CD8-positive, alpha-beta memory T cell (primary cell): ENCODE data around the gene KCNC4. TPM values are rescaled to one million over a fixed set of nuclear protein-coding genes. Genes with fewer than 3 reads are reported as not detected.

Experiments used
- CTCF ChIA-PET: fragments of 350-600 bp; sonication (Branson Sonifier 250); formaldehyde crosslinking; loops from one replicate; lab custom pipeline; 2021; ENCODE audit warnings: antibody characterized with exemption; lab: Charles Lee
- POLR2A ChIA-PET: fragments of 350-600 bp; sonication (Branson Sonifier 250); formaldehyde crosslinking; loops from one replicate; lab custom pipeline; 2021; ENCODE audit warnings: antibody characterized with exemption; lab: Charles Lee
- DNase-seq, 5 donors: peaks; one replicate each; pipeline versions ENCODE4 v3.0.0 to v3.0.0-alpha.2; 2020 to 2022; ENCODE audit warnings: mixed read lengths in 1 of 5
- H3K27ac ChIP-seq: one replicate; pipeline ENCODE4 v1.7.0; 2013; ENCODE audit warnings: low read depth, mild to moderate bottlenecking, low read length, moderate library complexity
- H3K27me3 ChIP-seq: 2 replicates; pipeline ENCODE4 v1.7.0; 2013; ENCODE audit warnings: low read length, mild to moderate bottlenecking; ENCODE audit not compliant: insufficient read depth, poor library complexity, severe bottlenecking
- H3K36me3 ChIP-seq: 2 replicates; pipeline ENCODE4 v1.7.0; 2013; ENCODE audit warnings: mild to moderate bottlenecking, low read length, moderate library complexity; ENCODE audit not compliant: insufficient read depth
- H3K4me1 ChIP-seq: 2 replicates; pipeline ENCODE4 v1.7.0; 2013; ENCODE audit warnings: mild to moderate bottlenecking, low read length, moderate library complexity; ENCODE audit not compliant: insufficient read depth
- H3K4me3 ChIP-seq: 2 replicates; pipeline ENCODE4 v1.7.0; 2013; ENCODE audit warnings: mild to moderate bottlenecking, low read length
- H3K9me3 ChIP-seq: 2 replicates; pipeline ENCODE4 v1.7.0; 2013; ENCODE audit warnings: mild to moderate bottlenecking, low read length
- H3K27ac Mint-ChIP-seq, 8 donors: one replicate each; pipeline ENCODE4 v1.8.0; 2020 to 2021; ENCODE audit warnings: mixed read lengths in 8 of 8, mild to moderate bottlenecking in 6 of 8, inconsistent platforms in 3 of 8, moderate library complexity in 3 of 8
- H3K27me3 Mint-ChIP-seq, 2 donors: one replicate each; pipeline ENCODE4 v1.8.0; 2020 to 2021; ENCODE audit warnings: mixed read lengths in 2 of 2, mild to moderate bottlenecking in 1 of 2, moderate library complexity in 1 of 2
- H3K36me3 Mint-ChIP-seq, 3 donors: one replicate each; pipeline ENCODE4 v1.8.0; 2020 to 2021; ENCODE audit warnings: mixed read lengths in 3 of 3, inconsistent platforms in 1 of 3, mild to moderate bottlenecking in 1 of 3
- H3K4me1 Mint-ChIP-seq, 3 donors: one replicate each; pipeline ENCODE4 v1.8.0; 2020 to 2021; ENCODE audit warnings: mixed read lengths in 3 of 3, inconsistent platforms in 1 of 3, mild to moderate bottlenecking in 1 of 3
- H3K4me3 Mint-ChIP-seq, 7 donors: one replicate each; pipeline ENCODE4 v1.8.0; 2020 to 2021; ENCODE audit warnings: mixed read lengths in 7 of 7, mild to moderate bottlenecking in 6 of 7, moderate library complexity in 4 of 7, inconsistent platforms in 2 of 7
- H3K9me3 Mint-ChIP-seq, 5 donors: one replicate each; pipeline ENCODE4 v1.8.0; 2020 to 2022; ENCODE audit warnings: mixed read lengths in 5 of 5, mild to moderate bottlenecking in 3 of 5, moderate library complexity in 2 of 5, inconsistent platforms in 1 of 5
- polyA plus RNA-seq: library from polyadenylated mRNA; unstranded; fragments of 300-500 nt; fragmentation: Illumina TruSeq; gene quantifications from one replicate; pipeline ENCODE4 v1.2.3, GENCODE V29; 2021
- total RNA-seq, 2 experiments: library from RNA; stranded (reverse); gene quantifications; one replicate each; pipeline ENCODE4 v1.2.3, GENCODE V29; 2021

Gene KCNC4
- total and polyA plus RNA-seq, 3 experiments from 2014 or later, result 2.0 to 8.4 (median 6.4) TPM

DNA sequence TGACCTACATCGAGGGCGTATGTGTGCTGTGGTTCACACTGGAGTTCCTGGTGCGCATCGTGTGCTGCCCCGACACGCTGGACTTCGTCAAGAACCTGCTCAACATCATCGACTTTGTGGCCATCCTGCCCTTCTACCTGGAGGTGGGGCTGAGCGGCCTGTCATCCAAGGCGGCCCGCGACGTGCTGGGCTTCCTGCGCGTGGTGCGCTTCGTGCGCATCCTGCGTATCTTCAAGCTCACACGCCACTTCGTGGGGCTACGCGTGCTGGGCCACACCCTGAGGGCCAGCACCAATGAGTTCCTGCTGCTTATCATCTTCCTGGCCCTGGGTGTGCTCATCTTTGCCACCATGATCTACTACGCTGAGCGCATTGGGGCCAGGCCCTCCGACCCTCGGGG, 13.0 kb downstream of the KCNC4 start:
- Histone ChIP-seq H3K9me3 (no peaks in the 10 kb centered on the region), H3K27ac (no peak overlapping the region), H3K27me3 (no peaks in the 10 kb centered on the region), H3K36me3 (no peaks in the 10 kb centered on the region), H3K4me3 (no peak overlapping the region), H3K4me1 (no peaks in the 10 kb centered on the region)
- no peak overlapping the region for H3K4me3 Mint-ChIP-seq
- peaks cover 0 to 17% (median 4%) of the 10 kb centered on the region in 3 donors for H3K36me3 Mint-ChIP-seq
- no peaks in the 10 kb centered on the region for H3K9me3 Mint-ChIP-seq
- no peak for DNase-seq
- H3K27ac Mint-ChIP-seq, result no peak overlapping the region
- H3K4me1 Mint-ChIP-seq, result no peaks in the 10 kb centered on the region
- H3K27me3 Mint-ChIP-seq, result peaks cover 0 to 2% of the 10 kb centered on the region in 2 donors
- ChIA-PET POLR2A (no interaction called here), CTCF (interaction anchor here (1.4 kb wide), 1 partner anchor 15 kb away, joined by 10 read pairs; no protein-coding TSS in a partner anchor)

DNA sequence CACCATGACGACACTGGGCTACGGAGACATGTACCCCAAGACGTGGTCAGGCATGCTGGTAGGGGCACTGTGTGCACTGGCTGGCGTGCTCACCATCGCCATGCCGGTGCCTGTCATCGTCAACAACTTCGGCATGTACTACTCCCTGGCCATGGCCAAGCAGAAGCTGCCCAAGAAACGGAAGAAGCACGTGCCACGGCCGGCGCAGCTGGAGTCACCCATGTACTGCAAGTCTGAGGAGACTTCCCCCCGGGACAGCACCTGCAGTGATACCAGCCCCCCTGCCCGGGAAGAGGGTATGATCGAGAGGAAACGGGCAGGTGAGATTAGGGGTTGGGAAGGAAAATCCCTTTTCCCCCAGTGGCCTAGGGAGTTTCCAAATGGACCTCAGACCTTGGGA, 13.5 kb downstream of the KCNC4 start:
- DNase-seq, result no peak
- Histone ChIP-seq H3K4me1 (no peaks in the 10 kb centered on the region), H3K27me3 (no peaks in the 10 kb centered on the region), H3K36me3 (no peaks in the 10 kb centered on the region), H3K9me3 (no peaks in the 10 kb centered on the region), H3K27ac (no peak overlapping the region), H3K4me3 (no peak overlapping the region)
- Mint-ChIP-seq H3K36me3 (peaks cover 0 to 17% (median 4%) of the 10 kb centered on the region in 3 donors), H3K27ac (no peak overlapping the region), H3K4me1 (no peaks in the 10 kb centered on the region), H3K9me3 (no peaks in the 10 kb centered on the region), H3K27me3 (peaks cover 0 to 2% of the 10 kb centered on the region in 2 donors), H3K4me3 (no peak overlapping the region)
- ChIA-PET CTCF (interaction anchor here (2.3 kb wide), 1 partner anchor 16 kb away, joined by 12 read pairs; no protein-coding TSS in a partner anchor), POLR2A (no interaction called here)

DNA sequence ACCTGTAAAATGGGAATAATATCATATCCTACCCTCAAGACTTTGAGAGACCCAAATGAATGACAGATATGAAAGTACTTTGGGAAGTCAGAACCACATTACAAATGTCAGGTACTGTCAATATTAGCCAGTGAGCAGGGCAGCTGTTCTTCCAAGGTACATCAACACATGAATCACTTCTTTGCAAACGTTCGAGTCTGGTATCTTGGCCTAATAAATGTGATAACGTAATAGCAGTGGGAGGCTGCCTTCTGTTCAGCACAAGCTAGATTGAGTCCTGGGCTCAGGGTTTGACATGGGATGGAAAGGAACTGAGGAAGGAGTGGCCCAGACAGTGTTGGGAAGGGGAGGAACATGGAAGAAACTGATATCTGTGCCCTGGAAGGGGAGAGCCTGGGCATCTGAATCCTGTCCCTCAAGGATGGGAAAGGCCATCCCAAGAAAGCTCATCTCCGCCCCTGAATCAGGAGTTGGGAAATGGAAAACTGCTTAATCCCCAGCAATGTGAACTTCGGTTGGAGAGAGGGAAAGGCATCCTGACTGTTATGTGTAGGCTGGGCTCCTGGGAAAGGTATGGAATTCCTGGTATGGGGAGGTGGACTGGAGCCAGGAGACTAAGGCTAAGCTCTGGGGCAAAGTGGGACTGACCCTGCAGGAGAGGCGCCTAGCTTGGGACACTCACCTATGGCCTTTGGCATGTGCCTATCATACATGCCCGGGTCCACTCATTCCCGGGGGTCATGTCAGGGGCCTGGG, 14.3 kb downstream of the KCNC4 start:
- no peak for DNase-seq
- H3K27ac ChIP-seq, result no peak overlapping the region
- no peaks in the 10 kb centered on the region for H3K4me1 Mint-ChIP-seq
- no peaks in the 10 kb centered on the region for H3K9me3 ChIP-seq
- no peak overlapping the region for H3K4me3 Mint-ChIP-seq
- H3K27ac Mint-ChIP-seq, result peak overlapping the region in 3 of 8 donors; percentile 15 to 83 (median 15)
- no peaks in the 10 kb centered on the region for H3K36me3 ChIP-seq
- H3K27me3 ChIP-seq, result no peaks in the 10 kb centered on the region
- peaks cover 0 to 18% (median 4%) of the 10 kb centered on the region in 3 donors for H3K36me3 Mint-ChIP-seq
- peaks cover 0 to 2% of the 10 kb centered on the region in 2 donors for H3K27me3 Mint-ChIP-seq
- no peaks in the 10 kb centered on the region for H3K4me1 ChIP-seq
- no peaks in the 10 kb centered on the region for H3K9me3 Mint-ChIP-seq
- ChIA-PET CTCF (interaction anchor here (1.0 to 2.3 kb wide), 3 partner anchors 16 to 89 kb away, joined by 4 to 12 read pairs (median 4); no protein-coding TSS in a partner anchor), POLR2A (no interaction called here)
- no peak overlapping the region for H3K4me3 ChIP-seq

DNA sequence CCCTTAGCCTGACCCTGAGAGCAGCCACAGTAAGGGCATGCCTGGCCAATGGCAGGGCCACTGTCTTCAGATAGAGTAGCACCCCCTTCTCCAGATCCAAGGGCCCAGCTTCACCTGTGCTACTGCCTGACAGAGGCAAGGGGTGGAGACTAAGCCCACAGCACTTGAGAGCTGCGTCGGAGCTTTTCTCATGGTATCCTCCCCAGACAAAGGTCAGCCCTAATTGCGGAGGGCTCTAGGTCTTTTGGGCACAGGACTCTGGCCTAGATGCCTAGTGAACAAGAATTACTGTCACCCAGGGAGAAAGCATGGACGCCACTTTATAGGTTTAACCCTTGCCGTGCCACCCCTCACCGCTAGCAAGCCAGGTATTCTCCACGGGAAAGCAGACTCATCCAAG, 15.1 kb downstream of the KCNC4 start:
- Mint-ChIP-seq H3K4me3 (no peak overlapping the region), H3K27ac (no peak overlapping the region), H3K4me1 (no peaks in the 10 kb centered on the region), H3K36me3 (peaks cover 0 to 16% (median 4%) of the 10 kb centered on the region in 3 donors), H3K27me3 (peaks cover 0 to 2% of the 10 kb centered on the region in 2 donors), H3K9me3 (no peaks in the 10 kb centered on the region)
- no peaks in the 10 kb centered on the region for H3K9me3 ChIP-seq
- ChIA-PET POLR2A (no interaction called here), CTCF (interaction anchor here (1.0 to 2.3 kb wide), 3 partner anchors 17 to 88 kb away, joined by 4 to 12 read pairs (median 4); no protein-coding TSS in a partner anchor)
- no peak overlapping the region for H3K4me3 ChIP-seq
- no peaks in the 10 kb centered on the region for H3K4me1 ChIP-seq
- H3K27ac ChIP-seq, result no peak overlapping the region
- no peaks in the 10 kb centered on the region for H3K36me3 ChIP-seq
- H3K27me3 ChIP-seq, result no peaks in the 10 kb centered on the region
- no peak for DNase-seq

DNA sequence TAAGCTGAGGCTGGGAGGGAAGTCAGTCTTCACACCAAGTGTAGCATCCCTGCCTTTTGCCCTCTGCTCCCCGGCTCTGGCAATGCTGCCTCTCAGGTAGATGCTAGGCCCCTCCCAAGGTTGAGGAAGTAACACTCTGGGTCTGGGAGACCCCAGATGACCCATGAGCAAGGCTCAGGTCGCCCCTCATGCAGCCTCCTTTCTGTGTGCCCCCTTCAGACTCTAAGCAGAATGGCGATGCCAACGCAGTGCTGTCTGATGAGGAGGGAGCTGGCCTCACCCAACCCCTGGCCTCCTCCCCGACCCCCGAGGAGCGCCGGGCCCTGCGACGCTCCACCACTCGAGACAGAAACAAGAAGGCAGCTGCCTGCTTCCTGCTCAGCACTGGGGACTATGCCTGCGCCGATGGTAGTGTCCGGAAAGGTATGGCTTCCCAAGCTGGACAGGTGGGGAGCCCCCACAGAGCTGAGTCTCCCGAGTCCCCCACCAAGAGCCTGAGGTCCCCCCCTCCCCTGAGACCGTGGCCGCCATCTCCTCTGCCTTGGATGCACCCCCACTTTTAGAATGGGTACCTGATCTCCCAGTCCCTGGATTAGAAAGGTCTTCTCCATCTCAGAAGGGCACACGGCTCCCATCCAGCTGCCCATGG, 15.8 kb downstream of the KCNC4 start:
- H3K4me3 Mint-ChIP-seq, result no peak overlapping the region
- Histone ChIP-seq H3K27me3 (no peaks in the 10 kb centered on the region), H3K36me3 (no peaks in the 10 kb centered on the region), H3K9me3 (no peaks in the 10 kb centered on the region), H3K4me3 (no peak overlapping the region), H3K4me1 (no peaks in the 10 kb centered on the region), H3K27ac (no peak overlapping the region)
- ChIA-PET CTCF (interaction anchor here (1.1 to 2.3 kb wide), 2 partner anchors 18 to 87 kb away, joined by 4 to 12 read pairs; no protein-coding TSS in a partner anchor), POLR2A (no interaction called here)
- H3K9me3 Mint-ChIP-seq, result no peaks in the 10 kb centered on the region
- H3K36me3 Mint-ChIP-seq, result peaks cover 0 to 16% (median 4%) of the 10 kb centered on the region in 3 donors
- DNase-seq, result no peak
- no peak overlapping the region for H3K27ac Mint-ChIP-seq
- no peaks in the 10 kb centered on the region for H3K4me1 Mint-ChIP-seq
- peaks cover 0 to 2% of the 10 kb centered on the region in 2 donors for H3K27me3 Mint-ChIP-seq

DNA sequence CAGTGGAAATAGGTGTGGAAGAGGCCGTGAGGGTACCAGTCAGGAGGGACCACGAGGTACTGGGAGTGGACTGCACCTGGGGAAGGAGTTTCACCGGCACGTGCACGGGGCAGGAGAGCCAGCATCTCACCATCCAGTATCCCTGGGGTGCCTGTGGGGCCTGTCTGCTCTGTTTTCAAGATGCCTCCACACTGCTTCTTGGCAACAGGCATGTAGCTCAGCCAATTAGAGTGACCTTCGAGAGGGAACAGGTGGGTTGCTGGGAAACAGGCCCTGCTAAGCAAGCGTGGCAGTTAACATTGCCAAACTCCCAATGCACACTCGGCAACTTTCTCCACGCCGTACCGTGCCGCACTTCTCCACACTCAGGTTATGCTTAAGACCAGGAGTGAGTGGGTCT, 17.7 kb downstream of the KCNC4 start:
- Histone ChIP-seq H3K4me1 (no peaks in the 10 kb centered on the region), H3K9me3 (no peaks in the 10 kb centered on the region), H3K27ac (no peak overlapping the region), H3K27me3 (no peaks in the 10 kb centered on the region), H3K4me3 (no peak overlapping the region), H3K36me3 (no peaks in the 10 kb centered on the region)
- POLR2A ChIA-PET, result no interaction called here
- no peak overlapping the region for H3K4me3 Mint-ChIP-seq
- H3K36me3 Mint-ChIP-seq, result peaks cover 3 to 15% (median 6%) of the 10 kb centered on the region in 3 donors
- H3K27ac Mint-ChIP-seq, result peak overlapping the region in 1 of 8 donors; percentile 23
- no peaks in the 10 kb centered on the region for H3K9me3 Mint-ChIP-seq
- no peaks in the 10 kb centered on the region for H3K4me1 Mint-ChIP-seq
- CTCF ChIA-PET, result interaction anchor here (1.6 kb wide), 1 partner anchor 20 kb away, joined by 5 read pairs; no protein-coding TSS in a partner anchor
- no peak for DNase-seq
- H3K27me3 Mint-ChIP-seq, result peaks cover 0 to 2% of the 10 kb centered on the region in 2 donors

DNA sequence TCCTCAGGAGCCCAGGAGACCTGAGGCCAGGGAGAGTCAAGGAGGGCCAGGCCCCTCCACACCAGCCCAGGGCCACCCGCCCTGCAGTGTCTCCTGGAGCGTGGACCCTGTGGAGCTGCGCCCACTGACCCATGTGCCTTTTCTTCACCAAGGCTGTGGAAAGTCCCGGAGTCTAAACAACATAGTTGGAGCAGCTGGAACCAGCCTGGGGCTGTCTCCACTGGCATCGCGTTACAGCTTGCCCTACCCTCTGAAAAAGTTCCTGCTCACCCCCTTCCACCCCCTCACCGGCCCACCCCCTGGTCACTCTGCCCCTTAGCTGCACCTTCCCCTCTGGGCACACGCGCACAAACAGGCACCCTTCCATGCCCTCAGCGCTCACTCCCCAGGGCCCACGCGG, 18.3 kb downstream of the KCNC4 start:
- no peak overlapping the region for H3K27ac ChIP-seq
- peaks cover 0 to 2% of the 10 kb centered on the region in 2 donors for H3K27me3 Mint-ChIP-seq
- ChIA-PET POLR2A (no interaction called here), CTCF (interaction anchor here (1.6 kb wide), 1 partner anchor 21 kb away, joined by 5 read pairs; no protein-coding TSS in a partner anchor)
- H3K27ac Mint-ChIP-seq, result no peak overlapping the region
- H3K4me1 ChIP-seq, result no peaks in the 10 kb centered on the region
- H3K27me3 ChIP-seq, result no peaks in the 10 kb centered on the region
- H3K9me3 Mint-ChIP-seq, result no peaks in the 10 kb centered on the region
- no peaks in the 10 kb centered on the region for H3K9me3 ChIP-seq
- no peaks in the 10 kb centered on the region for H3K4me1 Mint-ChIP-seq
- no peaks in the 10 kb centered on the region for H3K36me3 ChIP-seq
- DNase-seq, result no peak
- H3K4me3 Mint-ChIP-seq, result no peak overlapping the region
- H3K36me3 Mint-ChIP-seq, result peaks cover 3 to 12% (median 6%) of the 10 kb centered on the region in 3 donors
- no peak overlapping the region for H3K4me3 ChIP-seq

DNA sequence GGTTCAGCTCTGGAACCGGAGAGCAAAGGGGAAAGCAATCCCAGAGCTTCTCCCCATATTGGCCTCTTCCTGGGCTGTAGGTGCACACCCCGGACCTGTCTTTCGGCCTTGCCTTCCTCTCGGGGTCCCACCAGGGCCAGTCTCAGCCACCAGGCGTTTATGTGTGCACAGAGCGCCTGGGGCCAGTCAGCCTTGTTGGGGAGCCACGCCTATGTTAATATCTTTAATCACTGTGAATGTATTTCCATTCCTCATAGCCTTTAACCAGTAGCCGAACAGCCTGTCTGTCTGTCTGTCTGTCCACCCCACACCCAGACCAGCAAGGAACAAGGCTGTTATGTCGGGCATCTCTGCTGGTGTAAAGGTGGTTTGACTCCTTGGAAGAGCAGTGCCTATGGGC, 18.8 kb downstream of the KCNC4 start:
- no peaks in the 10 kb centered on the region for H3K4me1 Mint-ChIP-seq
- no peak overlapping the region for H3K27ac Mint-ChIP-seq
- no peak for DNase-seq
- Histone ChIP-seq H3K4me1 (no peaks in the 10 kb centered on the region), H3K4me3 (no peak overlapping the region), H3K36me3 (no peaks in the 10 kb centered on the region), H3K27me3 (no peaks in the 10 kb centered on the region), H3K9me3 (no peaks in the 10 kb centered on the region), H3K27ac (no peak overlapping the region)
- no peaks in the 10 kb centered on the region for H3K9me3 Mint-ChIP-seq
- H3K27me3 Mint-ChIP-seq, result peaks cover 0 to 2% of the 10 kb centered on the region in 2 donors
- CTCF ChIA-PET, result interaction anchor here (1.6 kb wide), 1 partner anchor 21 kb away, joined by 5 read pairs; no protein-coding TSS in a partner anchor
- peaks cover 3 to 8% (median 8%) of the 10 kb centered on the region in 3 donors for H3K36me3 Mint-ChIP-seq
- POLR2A ChIA-PET, result no interaction called here
- H3K4me3 Mint-ChIP-seq, result no peak overlapping the region
